H1 (cell line): ENCODE results near the gene SCO1. TPM values are rescaled to one million over a fixed set of nuclear protein-coding genes. Genes with fewer than 3 reads are reported as not detected.

Experiments used
- CTCF ChIA-PET: fragments of 300-600 bp; sonication (Branson Sonifier 250); formaldehyde crosslinking; loops from one replicate; lab custom pipeline; 2021; ENCODE audit not compliant: partially characterized antibody; lab: Charles Lee
- POLR2A ChIA-PET: fragments of 300-600 bp; sonication (Branson Sonifier 250); formaldehyde crosslinking; loops from one replicate; lab custom pipeline; 2021; ENCODE audit warnings: inconsistent platforms; ENCODE audit not compliant: partially characterized antibody; lab: Charles Lee
- DNase-seq, 2 experiments: peaks; one replicate each; pipeline versions ENCODE4 v3.0.0 to v3.0.0-alpha.2; 2010 to 2022; ENCODE audit warnings: low spot score in 2 of 2, low read depth in 1 of 2, mixed read lengths in 1 of 2
- FAIRE-seq: peaks from 2 replicates; lab custom pipeline; 2011; peaks lifted over from hg19 to GRCh38; lab: Jason Lieb, UNC
- H2AFZ ChIP-seq: 2 replicates; pipeline ENCODE4 v1.8.1; 2012; ENCODE audit warnings: low read length, inconsistent platforms
- H2AK5ac ChIP-seq: 2 replicates; pipeline ENCODE4 v1.6.1; 2013; ENCODE audit warnings: low read depth, low read length
- H2BK120ac ChIP-seq: replicated peaks from 2 replicates; pipeline ENCODE3; 2013; ENCODE audit warnings: low read depth, low read length, inconsistent platforms
- H2BK12ac ChIP-seq: 2 replicates; pipeline ENCODE4 v1.6.1; 2013; ENCODE audit warnings: low read depth, low read length
- H2BK15ac ChIP-seq: 2 replicates; pipeline ENCODE4 v1.6.1; 2013; ENCODE audit warnings: low read length
- H2BK20ac ChIP-seq: 2 replicates; pipeline ENCODE4 v1.6.1; 2013; ENCODE audit warnings: low read length
- H2BK5ac ChIP-seq: 2 replicates; pipeline ENCODE4 v1.6.1; 2013; ENCODE audit warnings: low read depth, low read length
- H3K14ac ChIP-seq: 2 replicates; pipeline ENCODE4 v1.6.1; 2013; ENCODE audit warnings: inconsistent platforms; ENCODE audit not compliant: insufficient read length
- H3K18ac ChIP-seq: 2 replicates; pipeline ENCODE4 v1.6.1; 2013; ENCODE audit warnings: low read length; ENCODE audit errors: extremely low read depth
- H3K23ac ChIP-seq: 2 replicates; pipeline ENCODE4 v1.6.1; 2013; ENCODE audit warnings: inconsistent platforms; ENCODE audit not compliant: insufficient read length
- H3K23me2 ChIP-seq: 2 replicates; pipeline ENCODE4 v1.6.1; 2013; ENCODE audit warnings: low read depth, low read length
- H3K27ac ChIP-seq: 2 replicates; pipeline ENCODE4 v1.6.1; 2011; ENCODE audit warnings: low read depth, low read length, inconsistent platforms
- H3K27me3 ChIP-seq, 4 experiments: replicated peaks in 1 of 4; 1 replicate in 1 of 4; 2 replicates in 3 of 4; pipeline versions ENCODE4 v1.6.1 to v1.8.1; 2011 to 2013; ENCODE audit warnings: low read length in 3 of 4, mild to moderate bottlenecking in 3 of 4, inconsistent platforms in 2 of 4, mixed read lengths in 2 of 4, moderate library complexity in 1 of 4; ENCODE audit not compliant: control insufficient read depth in 3 of 4, insufficient read depth in 3 of 4; ENCODE audit errors: extremely low read depth in 1 of 4
- H3K36me3 ChIP-seq, 4 experiments: 2 replicates each; pipeline versions ENCODE4 v1.6.1 to v1.8.1; 2011 to 2013; ENCODE audit warnings: mild to moderate bottlenecking in 4 of 4, low read length in 3 of 4, moderate library complexity in 2 of 4, control low read depth in 1 of 4, inconsistent platforms in 1 of 4; ENCODE audit not compliant: insufficient read depth in 4 of 4, control insufficient read depth in 2 of 4
- H3K4ac ChIP-seq: replicated peaks from 2 replicates; pipeline ENCODE3; 2013; ENCODE audit warnings: low read length, low read depth, mixed read lengths, inconsistent platforms; ENCODE audit not compliant: insufficient read length
- H3K4me1 ChIP-seq, 4 experiments: replicated peaks in 1 of 4; 1 replicate in 1 of 4; 2 replicates in 3 of 4; pipeline versions ENCODE4 v1.6.1 to v1.8.1; 2011 to 2013; ENCODE audit warnings: low read length in 3 of 4, inconsistent platforms in 2 of 4, mixed read lengths in 1 of 4; ENCODE audit not compliant: insufficient read depth in 4 of 4, control insufficient read depth in 3 of 4
- H3K4me2 ChIP-seq, 2 experiments: 2 replicates each; pipeline versions ENCODE4 v1.6.1 to v1.8.1; 2011 to 2013; ENCODE audit warnings: low read depth in 2 of 2, low read length in 2 of 2, control low read depth in 1 of 2, inconsistent platforms in 1 of 2, mild to moderate bottlenecking in 1 of 2; ENCODE audit not compliant: insufficient read depth in 1 of 2
- H3K4me3 ChIP-seq, 4 experiments: fragments of 200-600, 300-600 bp in 1 of 4; sonication (generic), shearing (Covaris generic), sonication (Bioruptor Twin) in 1 of 4; 2 replicates each; pipeline versions ENCODE4 v1.5.1 to v1.8.1; 2011 to 2016; ENCODE audit warnings: low read length in 4 of 4, low read depth in 3 of 4, control low read depth in 2 of 4, inconsistent platforms in 2 of 4, mild to moderate bottlenecking in 2 of 4, mixed read lengths in 1 of 4, moderate library complexity in 1 of 4; ENCODE audit not compliant: insufficient read depth in 2 of 4; ENCODE audit errors: extremely low read depth in 1 of 4
- H3K56ac ChIP-seq: replicated peaks from 2 replicates; pipeline ENCODE3; 2013; ENCODE audit warnings: low read depth, mild to moderate bottlenecking, mixed read lengths, low read length, inconsistent platforms; ENCODE audit not compliant: insufficient read length
- H3K79me1 ChIP-seq: 2 replicates; pipeline ENCODE4 v1.6.1; 2013; ENCODE audit warnings: low read depth, low read length, control low read depth
- H3K79me2 ChIP-seq, 2 experiments: 2 replicates each; pipeline versions ENCODE4 v1.6.1 to v1.8.1; 2012 to 2013; ENCODE audit warnings: low read length in 2 of 2, mild to moderate bottlenecking in 2 of 2, inconsistent platforms in 1 of 2; ENCODE audit not compliant: insufficient read depth in 2 of 2, control insufficient read depth in 1 of 2
- H3K9ac ChIP-seq, 4 experiments: replicated peaks in 1 of 4; 1 replicate in 1 of 4; 2 replicates in 3 of 4; pipeline versions ENCODE4 v1.6.1 to v1.8.1; 2011 to 2013; ENCODE audit warnings: low read depth in 3 of 4, low read length in 3 of 4, control low read depth in 2 of 4, mild to moderate bottlenecking in 2 of 4, moderate library complexity in 2 of 4, inconsistent platforms in 1 of 4; ENCODE audit errors: extremely low read depth in 1 of 4
- H3K9me3 ChIP-seq, 2 experiments: 2 replicates each; pipeline versions ENCODE4 v1.6.1 to v1.8.1; 2012 to 2013; ENCODE audit warnings: mild to moderate bottlenecking in 2 of 2, moderate library complexity in 2 of 2, control low read depth in 1 of 2, inconsistent platforms in 1 of 2, low read depth in 1 of 2, low read length in 1 of 2, mixed read lengths in 1 of 2; ENCODE audit not compliant: insufficient read depth in 2 of 2
- H4K20me1 ChIP-seq, 2 experiments: replicated peaks in 1 of 2; 2 replicates each; pipeline versions ENCODE3 to v1.8.1; 2011 to 2013; ENCODE audit warnings: inconsistent platforms in 2 of 2, low read length in 2 of 2, mild to moderate bottlenecking in 1 of 2; ENCODE audit not compliant: insufficient read depth in 2 of 2, control insufficient read depth in 1 of 2
- H4K5ac ChIP-seq: 2 replicates; pipeline ENCODE4 v1.6.1; 2013; ENCODE audit warnings: low read length, low read depth, mixed read lengths, inconsistent platforms; ENCODE audit not compliant: insufficient read length
- H4K8ac ChIP-seq: 2 replicates; pipeline ENCODE4 v1.8.0; 2013; ENCODE audit warnings: mild to moderate bottlenecking, moderate library complexity, low read length, inconsistent platforms; ENCODE audit not compliant: insufficient read depth; ENCODE audit errors: extremely low read depth
- H4K91ac ChIP-seq: replicated peaks from 2 replicates; pipeline ENCODE3; 2013; ENCODE audit warnings: low read length, mixed read lengths, inconsistent platforms; ENCODE audit not compliant: insufficient read length
- ASH2L ChIP-seq: fragments of 200-600, 300-600 bp; sonication (generic); IDR thresholded peaks from one replicate; pipeline ENCODE4 v1.7.1; 2017; ENCODE audit warnings: low read length
- CBX5 ChIP-seq: fragments of 300-800, 300-1000 bp; sonication (generic); IDR thresholded peaks from 2 replicates; pipeline ENCODE4 v1.7.1; 2016; ENCODE audit warnings: antibody characterized with exemption, low read length, low read depth
- CHD1 ChIP-seq: IDR thresholded peaks from 2 replicates; pipeline ENCODE4 v1.6.1; 2012; ENCODE audit warnings: low read depth, low read length, improper control_type of control experiment
- CTBP2 ChIP-seq: IDR thresholded peaks from 2 replicates; pipeline ENCODE4 v1.7.0; 2011; ENCODE audit warnings: borderline replicate concordance, mild to moderate bottlenecking, moderate library complexity, mixed read lengths, low read length; ENCODE audit not compliant: insufficient read depth, insufficient read length
- EGR1 ChIP-seq: IDR thresholded peaks from 2 replicates; pipeline ENCODE4 v1.6.1; 2011; ENCODE audit warnings: low read depth, low read length, borderline replicate concordance
- EP300 ChIP-seq, 2 experiments: IDR thresholded peaks; 1 replicate in 1 of 2; 2 replicates in 1 of 2; pipeline ENCODE4 v1.6.1; 2011 to 2012; ENCODE audit warnings: low read depth in 2 of 2, low read length in 2 of 2, mild to moderate bottlenecking in 2 of 2, borderline replicate concordance in 1 of 2, inconsistent platforms in 1 of 2, moderate library complexity in 1 of 2
- GABPA ChIP-seq: IDR thresholded peaks from 2 replicates; pipeline ENCODE4 v1.6.1; 2011; ENCODE audit warnings: mild to moderate bottlenecking, low read length, moderate library complexity, borderline replicate concordance; ENCODE audit not compliant: insufficient read depth
- JUN ChIP-seq: IDR thresholded peaks from 2 replicates; pipeline ENCODE4 v1.6.1; 2011; ENCODE audit warnings: low read depth, mild to moderate bottlenecking, improper control_type of control experiment, low read length
- JUND ChIP-seq: IDR thresholded peaks from 2 replicates; pipeline ENCODE4 v1.6.1; 2011; ENCODE audit warnings: mild to moderate bottlenecking, improper control_type of control experiment, low read length
- POLR2A ChIP-seq, 2 experiments: IDR thresholded peaks; 1 replicate in 1 of 2; 2 replicates in 1 of 2; pipeline ENCODE4 v1.6.1; 2011; ENCODE audit warnings: low read depth in 2 of 2, low read length in 2 of 2, mild to moderate bottlenecking in 2 of 2; ENCODE audit errors: control extremely low read depth in 1 of 2
- SAP30 ChIP-seq: fragments of 300-600 bp; sonication (generic); IDR thresholded peaks from 2 replicates; pipeline ENCODE4 v1.7.1; 2012; ENCODE audit warnings: low read length, moderate library complexity, mild to moderate bottlenecking, inconsistent platforms; ENCODE audit not compliant: insufficient read depth, insufficient replicate concordance
- TAF1 ChIP-seq: IDR thresholded peaks from 2 replicates; pipeline ENCODE4 v1.6.1; 2011; ENCODE audit warnings: mild to moderate bottlenecking, low read depth, low read length
- TEAD4 ChIP-seq: IDR thresholded peaks from 2 replicates; pipeline ENCODE4 v1.6.1; 2012; ENCODE audit warnings: low read depth, low read length, inconsistent platforms, mixed read lengths
- USF2 ChIP-seq: IDR thresholded peaks from 2 replicates; pipeline ENCODE4 v1.6.1; 2011; ENCODE audit warnings: low read length, improper control_type of control experiment
- WGBS, 2 experiments: shearing (Covaris generic) in 1 of 2; methylation state at CpG; one replicate each; pipeline versions ENCODE4 v1.1.6 to v1.1.7; 2013 to 2015; ENCODE audit warnings: low lambda C conversion rate in 2 of 2, mixed read lengths in 2 of 2, inconsistent platforms in 1 of 2, low coverage in 1 of 2, missing lambda C conversion rate in 1 of 2; ENCODE audit not compliant: insufficient replicate concordance in 2 of 2, insufficient coverage in 1 of 2, insufficient read length in 1 of 2; ENCODE audit errors: extremely low coverage in 1 of 2, missing lambda C conversion rate in 1 of 2; 5-methylcytosine and 5-hydroxymethylcytosine counted together
- polyA plus RNA-seq, 7 experiments: library from polyadenylated mRNA; depleted of rRNA in 3 of 7; stranded (reverse) in 5 of 7; unstranded in 2 of 7; fragments of >200 nt in 5 of 7; fragments of 200-250 nt in 2 of 7; gene quantifications; 1 replicate in 5 of 7; 2 replicates in 1 of 7; 4 replicates in 1 of 7; pipeline versions ENCODE4 v1.2.1 to v1.2.3, GENCODE V29; 2011 to 2013; ENCODE audit warnings: missing spikeins in 2 of 7, mixed read lengths in 2 of 7
- total RNA-seq: library from RNA; stranded (reverse); fragmentation: NEBNext Ultra II Directional; extraction: Animal tissue kit (Norgen Biotek cat#: 25700); gene quantifications from 2 replicates; pipeline ENCODE4 v1.2.1, GENCODE V29; 2021

The SCO1 gene
- total and polyA plus RNA-seq, 2 of the 8 experiments (the other 6 are each of a cell fraction or from before 2014, with no cell fraction given) = 18.7 to 61.8 TPM

GRCh38 chr17:10663231-10663630 is 34.1 kb downstream of the SCO1 start:
- no peaks in the 10 kb centered on the region for H3K79me2 ChIP-seq
- H3K9ac ChIP-seq = no peak overlapping the region
- WGBS, 2 experiments = 92% methylated on average over 6 of the region's 6 CpGs; no CpG with 5 or more reads in 1 of the 2 experiments
- no peaks in the 10 kb centered on the region for H3K79me1 ChIP-seq
- no peaks in the 10 kb centered on the region for H3K23me2 ChIP-seq
- no peak overlapping the region for H3K56ac ChIP-seq
- H4K5ac ChIP-seq = no peak overlapping the region
- no peak overlapping the region for H3K27ac ChIP-seq
- H3K18ac ChIP-seq = no peak overlapping the region
- H3K4me1 ChIP-seq = no peaks in the 10 kb centered on the region
- no peak overlapping the region for H2AK5ac ChIP-seq
- no peak overlapping the region for H2BK20ac ChIP-seq
- H3K4me2 ChIP-seq = no peak overlapping the region
- POLR2A ChIA-PET = no interaction called here
- no peak for DNase-seq
- no peak overlapping the region for H2BK12ac ChIP-seq
- FAIRE-seq = no peak
- H4K20me1 ChIP-seq = peaks cover 0 to 2% of the 10 kb centered on the region in 2 experiments
- H3K4me3 ChIP-seq = no peak overlapping the region
- peak overlapping the region; percentile 78 for H3K4ac ChIP-seq
- no peak overlapping the region for H3K23ac ChIP-seq
- H4K91ac ChIP-seq = no peak overlapping the region
- no peaks in the 10 kb centered on the region for H3K36me3 ChIP-seq
- no peaks in the 10 kb centered on the region for H3K9me3 ChIP-seq
- H2AFZ ChIP-seq = no peak overlapping the region
- H4K8ac ChIP-seq = no peak overlapping the region
- CTCF ChIA-PET = interaction anchor here (0.6 to 4.7 kb wide), 4 partner anchors 16 to 42 kb away, joined by 3 to 23 read pairs (median 8); no protein-coding TSS in a partner anchor
- H3K27me3 ChIP-seq = no peaks in the 10 kb centered on the region
- H3K14ac ChIP-seq = no peak overlapping the region
- no peak overlapping the region for H2BK120ac ChIP-seq
- no peak overlapping the region for H2BK5ac ChIP-seq
- H2BK15ac ChIP-seq = no peak overlapping the region
- no peak for TF ChIP-seq SAP30
- no peak for TF ChIP-seq USF2
- no peak for TF ChIP-seq GABPA
- no peak for TF ChIP-seq ASH2L
- no peak for TF ChIP-seq JUN
- no peak for TF ChIP-seq EGR1
- TF ChIP-seq POLR2A (IDR thresholded peaks at IDR 0.05; ENCODE audit: control extremely low read depth in 1 of 2, low read depth in 2 of 2, low read length in 2 of 2) = no peak
- no peak for TF ChIP-seq TEAD4
- TF ChIP-seq CBX5 = no peak
- no peak for TF ChIP-seq CTBP2
- TF ChIP-seq TAF1 = no peak
- no peak for TF ChIP-seq EP300 (IDR thresholded peaks at IDR 0.05; ENCODE audit: borderline replicate concordance in 1 of 2, low read depth in 2 of 2, low read length in 2 of 2)
- no peak for TF ChIP-seq CHD1
- no peak for TF ChIP-seq JUND
